Cardiac fibroblast (primary cell): ENCODE results near the gene ADORA3.

Experiments used
- DNase-seq, 2 donors: peaks; one replicate each; pipeline versions ENCODE4 v3.0.0 to v3.0.0-alpha.2; 2010; ENCODE audit warnings: low read depth in 2 of 2
- H3K4me3 ChIP-seq, 2 donors: replicated peaks in 1 of 2; 1 replicate in 1 of 2; 2 replicates in 1 of 2; pipeline ENCODE4 v1.5.1; 2011; ENCODE audit warnings: low read depth in 2 of 2, low read length in 2 of 2, mild to moderate bottlenecking in 2 of 2, moderate library complexity in 1 of 2
- TF ChIP-seq, protein P1 (sequence below): IDR thresholded peaks from one replicate; pipeline ENCODE4 v1.5.1; 2011; ENCODE audit warnings: low read depth, mild to moderate bottlenecking, low read length, inconsistent platforms

Gene ADORA3

DNA sequence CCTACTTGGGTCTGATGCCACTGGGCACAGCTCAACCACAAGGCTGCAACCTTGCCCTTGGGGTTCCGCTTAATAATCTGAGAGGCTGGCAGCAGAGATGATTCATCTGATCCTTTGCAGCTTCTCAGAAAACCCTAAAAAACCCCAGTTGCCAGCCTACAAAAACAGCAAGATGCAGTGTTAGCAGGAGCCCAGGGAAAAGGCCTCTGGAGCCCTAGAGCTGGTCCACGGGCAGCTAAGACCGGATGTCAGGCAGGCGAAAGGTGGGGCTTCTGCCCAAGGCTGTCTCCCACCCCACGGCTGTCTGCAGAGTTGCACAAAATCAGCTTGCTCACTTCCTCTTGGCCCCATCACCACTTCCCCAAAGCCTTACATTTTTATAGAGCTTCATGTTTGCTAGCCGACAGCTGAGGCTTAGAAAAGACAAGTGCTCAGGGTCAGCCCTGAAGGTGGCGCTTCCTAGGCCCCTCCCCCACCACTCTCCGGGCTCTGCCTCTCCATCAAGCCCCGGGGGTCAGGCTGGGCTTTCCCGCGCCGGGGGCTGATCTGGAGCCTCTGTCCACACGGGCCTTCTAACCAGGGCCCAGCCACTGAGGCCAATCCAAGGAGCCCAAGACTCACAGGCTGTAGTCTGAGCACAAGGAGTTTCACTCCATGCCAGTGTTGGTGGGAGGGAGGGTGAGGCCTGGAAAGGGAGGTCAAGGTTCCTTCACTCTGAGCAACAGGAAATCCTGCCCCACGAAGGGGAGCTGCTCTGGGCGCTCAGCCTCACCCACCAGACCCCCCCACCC lies 4.2 kb upstream of the ADORA3 start:
- DNase-seq: peak; percentile 86 to 90
- H3K4me3 ChIP-seq: peak overlapping the region in 1 of 2 donors; percentile 33
- TF ChIP-seq, protein P1, sequence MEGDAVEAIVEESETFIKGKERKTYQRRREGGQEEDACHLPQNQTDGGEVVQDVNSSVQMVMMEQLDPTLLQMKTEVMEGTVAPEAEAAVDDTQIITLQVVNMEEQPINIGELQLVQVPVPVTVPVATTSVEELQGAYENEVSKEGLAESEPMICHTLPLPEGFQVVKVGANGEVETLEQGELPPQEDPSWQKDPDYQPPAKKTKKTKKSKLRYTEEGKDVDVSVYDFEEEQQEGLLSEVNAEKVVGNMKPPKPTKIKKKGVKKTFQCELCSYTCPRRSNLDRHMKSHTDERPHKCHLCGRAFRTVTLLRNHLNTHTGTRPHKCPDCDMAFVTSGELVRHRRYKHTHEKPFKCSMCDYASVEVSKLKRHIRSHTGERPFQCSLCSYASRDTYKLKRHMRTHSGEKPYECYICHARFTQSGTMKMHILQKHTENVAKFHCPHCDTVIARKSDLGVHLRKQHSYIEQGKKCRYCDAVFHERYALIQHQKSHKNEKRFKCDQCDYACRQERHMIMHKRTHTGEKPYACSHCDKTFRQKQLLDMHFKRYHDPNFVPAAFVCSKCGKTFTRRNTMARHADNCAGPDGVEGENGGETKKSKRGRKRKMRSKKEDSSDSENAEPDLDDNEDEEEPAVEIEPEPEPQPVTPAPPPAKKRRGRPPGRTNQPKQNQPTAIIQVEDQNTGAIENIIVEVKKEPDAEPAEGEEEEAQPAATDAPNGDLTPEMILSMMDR: peak; percentile 4

DNA sequence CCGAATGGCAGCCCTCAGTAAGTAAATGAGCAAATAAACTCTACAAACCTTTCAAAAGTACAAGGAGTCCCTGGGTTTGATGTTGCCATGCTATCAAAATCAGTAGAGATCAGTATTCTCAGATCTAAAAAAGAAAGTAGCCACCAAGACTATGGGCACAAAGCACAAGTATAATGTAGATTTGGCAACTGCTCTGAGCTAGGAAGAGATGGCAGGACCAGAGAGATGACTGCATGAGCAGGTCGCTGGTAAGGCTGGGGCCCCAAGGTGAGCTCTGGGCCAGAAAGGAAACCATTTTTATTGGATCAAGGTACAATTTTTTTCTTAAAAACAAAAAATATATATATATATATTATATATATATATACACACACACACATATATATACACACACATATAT lies 3.1 kb upstream of the ADORA3 start:
- no peak for DNase-seq
- TF ChIP-seq, protein P1: no peak
- no peak overlapping the region for H3K4me3 ChIP-seq

DNA sequence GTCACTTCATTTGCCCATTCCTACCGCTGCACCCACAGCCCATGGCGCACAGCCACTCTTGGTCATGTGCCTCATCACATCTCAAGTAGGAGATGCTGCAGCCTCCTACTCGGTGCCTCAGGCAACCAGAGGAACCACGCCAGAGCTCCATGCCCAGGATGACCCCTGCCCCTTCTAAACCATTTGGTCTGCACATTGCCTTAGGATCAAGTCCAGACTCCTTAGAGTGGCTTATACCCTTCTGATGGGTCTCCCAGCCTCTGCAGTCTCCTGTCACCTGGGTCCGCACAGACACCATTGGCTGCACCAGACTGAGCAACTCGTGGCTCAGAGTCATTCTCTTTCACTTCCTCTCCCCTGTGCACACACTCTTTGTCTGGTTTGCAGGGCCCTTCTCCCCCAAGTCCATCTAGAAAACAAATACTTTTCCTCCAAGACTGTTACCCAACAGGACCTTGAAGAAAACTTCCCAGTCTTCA lies 2.2 kb upstream of the ADORA3 start:
- DNase-seq: no peak
- no peak overlapping the region for H3K4me3 ChIP-seq
- TF ChIP-seq, protein P1: no peak

DNA sequence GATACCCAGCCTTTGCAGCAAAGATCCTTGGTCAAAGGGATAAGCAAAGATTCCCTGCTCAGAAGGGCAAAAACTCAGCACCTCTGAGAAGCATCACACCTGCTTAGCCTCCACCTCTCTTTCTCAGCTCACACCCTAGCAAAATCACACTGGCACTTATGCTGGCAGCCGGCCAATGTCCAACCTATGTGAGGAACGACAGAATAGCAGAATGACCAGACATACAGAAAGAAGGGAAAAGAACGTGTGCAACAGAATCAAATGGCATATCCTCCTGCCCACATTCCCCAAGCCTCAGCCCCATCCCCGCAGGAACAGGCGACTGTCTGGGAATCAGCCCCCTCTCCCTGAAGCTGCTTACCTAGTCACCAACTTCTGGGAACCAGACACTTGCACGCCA lies 664 bp upstream of the ADORA3 start:
- TF ChIP-seq, protein P1: no peak
- DNase-seq: no peak
- H3K4me3 ChIP-seq: no peak overlapping the region

DNA sequence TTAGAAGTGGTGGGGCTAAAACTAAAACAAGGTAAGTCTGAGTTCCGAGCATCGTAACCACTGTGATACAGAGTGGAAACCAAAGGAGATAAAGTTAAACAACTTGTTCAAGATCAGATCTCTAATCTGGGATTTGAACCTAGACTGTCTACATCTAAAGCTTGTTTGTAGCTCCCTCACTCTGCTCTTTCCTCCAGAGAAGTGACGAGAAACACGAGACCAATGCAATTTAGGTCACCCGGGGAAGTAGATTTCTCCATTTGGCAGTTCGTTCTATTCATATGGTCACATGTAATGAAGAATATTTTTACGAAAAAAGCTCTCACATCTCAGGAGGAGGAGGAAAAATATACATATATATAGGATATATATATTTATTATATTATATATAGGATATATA lies 1.8 kb downstream of the ADORA3 start:
- no peak for DNase-seq
- H3K4me3 ChIP-seq: no peak overlapping the region
- TF ChIP-seq, protein P1: no peak

DNA sequence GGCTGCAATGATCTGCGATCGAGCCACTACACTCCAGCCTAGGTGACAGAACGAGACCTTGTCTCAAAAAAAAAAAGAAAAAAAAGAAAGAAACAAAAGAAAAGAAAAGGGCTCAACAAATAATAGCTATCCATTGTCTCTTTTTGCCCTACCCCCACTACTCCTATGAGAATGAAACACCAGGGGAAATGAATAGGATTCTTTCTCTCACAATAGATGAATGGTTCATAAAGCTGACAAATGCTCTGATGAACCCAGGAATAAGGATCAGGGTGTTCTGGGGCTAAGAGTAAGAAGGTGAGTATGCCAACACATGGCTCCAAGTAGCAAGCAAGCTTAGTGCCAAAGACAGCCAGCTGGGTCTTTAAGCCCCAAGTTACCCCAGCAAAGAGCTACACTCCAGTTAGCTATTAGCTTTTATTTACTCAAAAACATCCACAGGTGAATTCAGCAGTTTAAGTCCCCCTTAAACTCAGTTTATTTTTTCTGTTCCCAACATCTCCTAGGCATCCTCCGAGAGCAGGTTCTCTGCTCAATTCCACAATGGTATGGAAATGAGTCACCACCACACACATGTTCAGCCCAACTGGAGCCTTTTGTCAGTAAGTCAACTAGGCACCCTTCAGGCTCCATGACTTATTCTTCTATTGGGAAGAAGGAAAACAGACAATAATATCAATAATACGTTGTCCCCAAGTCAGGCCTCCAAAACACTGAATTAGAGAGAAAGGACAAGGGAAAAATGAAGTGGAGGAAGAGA lies 4.2 kb downstream of the ADORA3 start:
- no peak overlapping the region for H3K4me3 ChIP-seq
- TF ChIP-seq, protein P1: no peak
- DNase-seq: peak in 1 of 2 donors; percentile 55
